ENCODE results near the gene VIPR2.

- TF ChIP-seq CTCF (IDR thresholded peaks at IDR 0.05) (no peak), POLR2AphosphoS5 (IDR thresholded peaks at IDR 0.05) (no peak), POLR2A (IDR thresholded peaks at IDR 0.05) (no peak)
Observed at GRCh38 chr7:159119851-159120539, 24.7 kb downstream of the VIPR2 start.
